ENCODE data around the gene NPW.

GRCh38 chr16:1982991-1983543, 36.5 kb upstream of the NPW start:
- no peak for TF ChIP-seq CTCF (IDR thresholded peaks at IDR 0.05)
- no peak for TF ChIP-seq POLR2A (IDR thresholded peaks at IDR 0.05)

All from breast epithelium (tissue), 3 donors.